22Rv1 (cell line): ENCODE results near the gene PPP1R1A.

Experiments
- CTCF ChIP-seq: fragments of 450-650 bp; IDR thresholded peaks from 2 replicates; pipeline ENCODE4 v1.5.1; 2017; ENCODE audit warnings: mild to moderate bottlenecking
- ZFX ChIP-seq: fragments of 450-650 bp; IDR thresholded peaks from 2 replicates; pipeline ENCODE4 v1.6.1; 2017; ENCODE audit warnings: antibody characterized with exemption, borderline replicate concordance

GRCh38 chr12:54596526-54596946 is 8.1 kb upstream of the PPP1R1A start:
- peak; percentile 99 for TF ChIP-seq CTCF
- no peak for TF ChIP-seq ZFX
